Gastroesophageal sphincter (tissue), 3 donors: ENCODE data around the gene RXFP4.

Source experiments
- EP300 ChIP-seq: sonication (generic); formaldehyde crosslinking; IDR thresholded peaks from one replicate; pipeline ENCODE4 v1.6.1; 2017; ENCODE audit warnings: antibody characterized with exemption, mild to moderate bottlenecking
- TF ChIP-seq, protein P1 (sequence below), 4 experiments: fragments of 200-600 bp in 2 of 4; fragments of 450-650 bp in 2 of 4; sonication (generic) in 1 of 4; IDR thresholded peaks; one replicate each; pipeline ENCODE4 v1.5.1; 2017 to 2019; ENCODE audit warnings: antibody characterized with exemption in 4 of 4, mild to moderate bottlenecking in 2 of 4, moderate library complexity in 2 of 4

DNA sequence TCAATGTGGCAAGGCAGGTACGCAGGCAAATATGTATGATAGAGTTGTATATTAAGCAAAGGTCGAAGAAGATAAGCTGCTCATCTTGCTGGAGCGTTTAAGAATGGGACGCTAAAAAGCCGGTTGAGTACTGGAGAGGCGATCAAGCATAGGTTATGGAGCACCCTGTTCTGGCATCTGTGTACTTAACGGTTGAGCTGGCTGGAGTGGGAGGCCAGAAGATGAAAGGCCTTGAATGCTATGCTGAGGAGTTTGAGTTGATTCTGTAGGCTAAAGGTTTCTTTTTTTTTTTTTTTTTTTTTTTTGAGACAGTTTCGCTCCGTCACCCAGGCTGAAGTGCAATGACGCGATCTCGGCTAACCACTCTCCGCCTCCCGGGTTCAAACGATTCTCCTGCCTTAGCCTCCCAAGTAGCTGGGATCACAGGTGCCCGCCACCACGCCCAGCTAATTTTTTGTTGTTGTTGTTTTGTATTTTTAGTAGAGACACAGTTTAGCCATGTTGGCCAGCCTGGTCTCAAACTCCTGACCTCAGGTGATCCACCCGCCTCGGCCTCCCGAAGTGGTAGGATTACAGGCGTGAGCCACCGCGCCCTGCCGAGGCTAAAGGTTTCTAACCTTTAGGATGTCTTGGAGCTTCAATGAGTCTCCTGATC is 6.4 kb upstream of the RXFP4 start:
- TF ChIP-seq, protein P1, sequence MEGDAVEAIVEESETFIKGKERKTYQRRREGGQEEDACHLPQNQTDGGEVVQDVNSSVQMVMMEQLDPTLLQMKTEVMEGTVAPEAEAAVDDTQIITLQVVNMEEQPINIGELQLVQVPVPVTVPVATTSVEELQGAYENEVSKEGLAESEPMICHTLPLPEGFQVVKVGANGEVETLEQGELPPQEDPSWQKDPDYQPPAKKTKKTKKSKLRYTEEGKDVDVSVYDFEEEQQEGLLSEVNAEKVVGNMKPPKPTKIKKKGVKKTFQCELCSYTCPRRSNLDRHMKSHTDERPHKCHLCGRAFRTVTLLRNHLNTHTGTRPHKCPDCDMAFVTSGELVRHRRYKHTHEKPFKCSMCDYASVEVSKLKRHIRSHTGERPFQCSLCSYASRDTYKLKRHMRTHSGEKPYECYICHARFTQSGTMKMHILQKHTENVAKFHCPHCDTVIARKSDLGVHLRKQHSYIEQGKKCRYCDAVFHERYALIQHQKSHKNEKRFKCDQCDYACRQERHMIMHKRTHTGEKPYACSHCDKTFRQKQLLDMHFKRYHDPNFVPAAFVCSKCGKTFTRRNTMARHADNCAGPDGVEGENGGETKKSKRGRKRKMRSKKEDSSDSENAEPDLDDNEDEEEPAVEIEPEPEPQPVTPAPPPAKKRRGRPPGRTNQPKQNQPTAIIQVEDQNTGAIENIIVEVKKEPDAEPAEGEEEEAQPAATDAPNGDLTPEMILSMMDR (IDR thresholded peaks at IDR 0.05): no peak
- TF ChIP-seq EP300: no peak
